H1 (cell line): Measurements from ENCODE around the gene UBXN4.

Experiments used
- CHD2 ChIP-seq: IDR thresholded peaks from 2 replicates; pipeline ENCODE4 v1.6.1; 2012; ENCODE audit warnings: low read length, improper control_type of control experiment
- EP300 ChIP-seq, 2 experiments: IDR thresholded peaks; 1 replicate in 1 of 2; 2 replicates in 1 of 2; pipeline ENCODE4 v1.6.1; 2011 to 2012; ENCODE audit warnings: low read depth in 2 of 2, low read length in 2 of 2, mild to moderate bottlenecking in 2 of 2, borderline replicate concordance in 1 of 2, inconsistent platforms in 1 of 2, moderate library complexity in 1 of 2
- EZH2 ChIP-seq: fragments of 200-600 bp; sonication (generic); IDR thresholded peaks from 2 replicates; pipeline ENCODE4 v1.7.1; 2012; ENCODE audit warnings: low read depth, mild to moderate bottlenecking, moderate library complexity, low read length, inconsistent platforms; ENCODE audit not compliant: severe bottlenecking
- POLR2A ChIP-seq, 2 experiments: IDR thresholded peaks; 1 replicate in 1 of 2; 2 replicates in 1 of 2; pipeline ENCODE4 v1.6.1; 2011; ENCODE audit warnings: low read depth in 2 of 2, low read length in 2 of 2, mild to moderate bottlenecking in 2 of 2; ENCODE audit errors: control extremely low read depth in 1 of 2
- SUZ12 ChIP-seq: fragments of 200-600 bp; sonication (generic); IDR thresholded peaks from 2 replicates; pipeline ENCODE4 v1.6.1; 2012; ENCODE audit warnings: mild to moderate bottlenecking, inconsistent platforms, low read length, moderate library complexity, mixed read lengths
- YY1 ChIP-seq: IDR thresholded peaks from 2 replicates; pipeline ENCODE4 v1.6.1; 2011; ENCODE audit warnings: low read depth, mild to moderate bottlenecking, low read length
- TF ChIP-seq, protein P1 (sequence below), 3 experiments: IDR thresholded peaks; 1 replicate in 2 of 3; 2 replicates in 1 of 3; pipeline versions ENCODE4 v1.5.1 to v1.6.1; 2011; ENCODE audit warnings: low read length in 3 of 3, mild to moderate bottlenecking in 3 of 3, inconsistent platforms in 2 of 3, low read depth in 1 of 3, moderate library complexity in 1 of 3; ENCODE audit not compliant: insufficient read depth in 1 of 3; ENCODE audit errors: control extremely low read depth in 1 of 3
- TF ChIP-seq, protein P2 (sequence below): IDR thresholded peaks from 2 replicates; pipeline ENCODE4 v1.6.1; 2012; ENCODE audit warnings: inconsistent platforms

- no peak for TF ChIP-seq EP300 (IDR thresholded peaks at IDR 0.05; ENCODE audit: borderline replicate concordance in 1 of 2, low read depth in 2 of 2, low read length in 2 of 2)
- TF ChIP-seq, protein P1, sequence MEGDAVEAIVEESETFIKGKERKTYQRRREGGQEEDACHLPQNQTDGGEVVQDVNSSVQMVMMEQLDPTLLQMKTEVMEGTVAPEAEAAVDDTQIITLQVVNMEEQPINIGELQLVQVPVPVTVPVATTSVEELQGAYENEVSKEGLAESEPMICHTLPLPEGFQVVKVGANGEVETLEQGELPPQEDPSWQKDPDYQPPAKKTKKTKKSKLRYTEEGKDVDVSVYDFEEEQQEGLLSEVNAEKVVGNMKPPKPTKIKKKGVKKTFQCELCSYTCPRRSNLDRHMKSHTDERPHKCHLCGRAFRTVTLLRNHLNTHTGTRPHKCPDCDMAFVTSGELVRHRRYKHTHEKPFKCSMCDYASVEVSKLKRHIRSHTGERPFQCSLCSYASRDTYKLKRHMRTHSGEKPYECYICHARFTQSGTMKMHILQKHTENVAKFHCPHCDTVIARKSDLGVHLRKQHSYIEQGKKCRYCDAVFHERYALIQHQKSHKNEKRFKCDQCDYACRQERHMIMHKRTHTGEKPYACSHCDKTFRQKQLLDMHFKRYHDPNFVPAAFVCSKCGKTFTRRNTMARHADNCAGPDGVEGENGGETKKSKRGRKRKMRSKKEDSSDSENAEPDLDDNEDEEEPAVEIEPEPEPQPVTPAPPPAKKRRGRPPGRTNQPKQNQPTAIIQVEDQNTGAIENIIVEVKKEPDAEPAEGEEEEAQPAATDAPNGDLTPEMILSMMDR (IDR thresholded peaks at IDR 0.05; ENCODE audit: control extremely low read depth in 1 of 3, insufficient read depth in 1 of 3, low read depth in 1 of 3, low read length in 3 of 3): no peak
- TF ChIP-seq POLR2A (IDR thresholded peaks at IDR 0.05; ENCODE audit: control extremely low read depth in 1 of 2, low read depth in 2 of 2, low read length in 2 of 2): no peak
- TF ChIP-seq, protein P2, sequence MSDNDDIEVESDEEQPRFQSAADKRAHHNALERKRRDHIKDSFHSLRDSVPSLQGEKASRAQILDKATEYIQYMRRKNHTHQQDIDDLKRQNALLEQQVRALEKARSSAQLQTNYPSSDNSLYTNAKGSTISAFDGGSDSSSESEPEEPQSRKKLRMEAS: no peak
- no peak for TF ChIP-seq SUZ12
- no peak for TF ChIP-seq EZH2
- no peak for TF ChIP-seq YY1
- TF ChIP-seq CHD2: no peak
Measured at GRCh38 chr2:135802350-135802749, 60.7 kb downstream of the UBXN4 start.
